HCT116 (cell line): ENCODE data around the gene LRRC2. TPM values are rescaled to one million over a fixed set of nuclear protein-coding genes. Genes with fewer than 3 reads are reported as not detected.

Experiments
- ATAC-seq: fragments of 200-7000 bp; cut with Tn5 transposase; 2 replicates; pipeline ENCODE4 v1.9.1; 2020; ENCODE audit warnings: mild to moderate bottlenecking, moderate library complexity
- BruUV-seq: library from RNA; stranded (reverse); fragments of 400-500 nt; replicated peaks from 2 replicates; lab custom pipeline; 2021; lab: Mats Ljungman, UMichigan
- CTCF ChIA-PET: fragments of 300-600 bp; sonication (Branson Sonifier 250); formaldehyde crosslinking; loops from one replicate; lab custom pipeline; 2021; ENCODE audit warnings: antibody characterized with exemption; lab: Charles Lee
- POLR2A ChIA-PET: fragments of 300-600, 350-600 bp; sonication (Branson Sonifier 250); formaldehyde crosslinking; loops from one replicate; lab custom pipeline; 2021; ENCODE audit warnings: antibody characterized with exemption; lab: Charles Lee
- RAD21 ChIA-PET, 2 experiments: fragments of 300-600 bp; sonication (Branson Sonifier 250); formaldehyde crosslinking; loops; one replicate each; lab custom pipeline; 2023; ENCODE audit warnings: low total read pairs in 2 of 2; ENCODE audit not compliant: uncharacterized antibody in 2 of 2, unreplicated experiment in 2 of 2, low non-redundant PET in 1 of 2; lab: Charles Lee
- DNase-seq: peaks from one replicate; pipeline ENCODE4 v3.0.0-alpha.2; 2010; ENCODE audit warnings: low read depth, low spot score
- H2AFZ ChIP-seq: fragments of 200-600 bp; shearing (Covaris generic), sonication (generic); 2 replicates; pipeline ENCODE4 v1.6.1; 2017; ENCODE audit warnings: low read depth, mixed run types, mixed read lengths, antibody characterized with exemption, low read length; ENCODE audit not compliant: poor library complexity, severe bottlenecking
- H3K27ac ChIP-seq: 2 replicates; pipeline ENCODE4 v1.5.1; 2012; ENCODE audit warnings: low read depth, low read length
- H3K27me3 ChIP-seq: fragments of 200-600 bp; sonication (generic); 2 replicates; pipeline ENCODE4 v1.6.1; 2016; ENCODE audit warnings: mixed run types, low read length, mixed read lengths; ENCODE audit not compliant: insufficient read depth
- H3K36me3 ChIP-seq, 2 experiments: fragments of 200-500 bp in 1 of 2; fragments of 200-600 bp in 1 of 2; sonication (Bioruptor generic) in 1 of 2; sonication (generic) in 1 of 2; 2 replicates each; pipeline versions ENCODE4 v1.5.1 to v1.6.1; 2014 to 2016; ENCODE audit warnings: low read length in 2 of 2, inconsistent platforms in 1 of 2, mixed read lengths in 1 of 2, mixed run types in 1 of 2; ENCODE audit not compliant: insufficient read depth in 2 of 2, control insufficient read depth in 1 of 2
- H3K4me1 ChIP-seq, 2 experiments: fragments of 200-600 bp in 1 of 2; sonication (generic) in 1 of 2; 2 replicates each; pipeline versions ENCODE4 v1.5.1 to v1.6.1; 2012 to 2017; ENCODE audit warnings: low read length in 2 of 2, inconsistent platforms in 1 of 2, mild to moderate bottlenecking in 1 of 2, mixed read lengths in 1 of 2, mixed run types in 1 of 2, moderate library complexity in 1 of 2; ENCODE audit not compliant: insufficient read depth in 2 of 2, control insufficient read depth in 1 of 2
- H3K4me2 ChIP-seq: fragments of 200-600 bp; sonication (generic); 2 replicates; pipeline ENCODE4 v1.6.1; 2017; ENCODE audit warnings: mixed run types, low read length, mixed read lengths
- H3K4me3 ChIP-seq, 2 experiments: fragments of 200-600 bp in 1 of 2; sonication (generic) in 1 of 2; replicated peaks in 1 of 2; 2 replicates each; pipeline ENCODE4 v1.5.1; 2011 to 2016; ENCODE audit warnings: low read length in 2 of 2, control low read depth in 1 of 2, low read depth in 1 of 2, mild to moderate bottlenecking in 1 of 2, mixed read lengths in 1 of 2, mixed run types in 1 of 2
- H3K79me2 ChIP-seq: fragments of 200-600 bp; sonication (generic); 2 replicates; pipeline ENCODE4 v1.6.1; 2017; ENCODE audit warnings: mild to moderate bottlenecking, mixed run types, low read length, moderate library complexity, mixed read lengths; ENCODE audit not compliant: insufficient read depth
- H3K9ac ChIP-seq: fragments of 200-600 bp; sonication (generic); 2 replicates; pipeline ENCODE4 v1.6.1; 2016; ENCODE audit warnings: low read length, mixed read lengths
- H3K9me2 ChIP-seq: fragments of 200-600 bp; sonication (generic), shearing (Covaris generic); 2 replicates; pipeline ENCODE4 v1.6.1; 2017; ENCODE audit warnings: mixed run types, mild to moderate bottlenecking, moderate library complexity; ENCODE audit not compliant: insufficient read depth
- H3K9me3 ChIP-seq, 2 experiments: fragments of 200-500 bp in 1 of 2; fragments of 200-600 bp in 1 of 2; sonication (Bioruptor generic) in 1 of 2; sonication (generic) in 1 of 2; 2 replicates each; pipeline ENCODE4 v1.6.1; 2014 to 2017; ENCODE audit warnings: low read length in 2 of 2, mixed read lengths in 2 of 2, inconsistent platforms in 1 of 2, low read depth in 1 of 2, mild to moderate bottlenecking in 1 of 2, mixed run types in 1 of 2, moderate library complexity in 1 of 2; ENCODE audit not compliant: control insufficient read depth in 1 of 2, insufficient read depth in 1 of 2
- H4K20me1 ChIP-seq: fragments of 200-600 bp; sonication (generic), shearing (Covaris generic); 2 replicates; pipeline ENCODE4 v1.6.1; 2017; ENCODE audit warnings: mixed run types, mild to moderate bottlenecking, moderate library complexity; ENCODE audit not compliant: insufficient read depth
- EGR1 ChIP-seq: IDR thresholded peaks from 2 replicates; pipeline ENCODE4 v1.6.1; 2012; ENCODE audit warnings: low read depth
- ELF1 ChIP-seq: IDR thresholded peaks from 2 replicates; pipeline ENCODE4 v1.6.1; 2012; ENCODE audit warnings: low read depth, borderline replicate concordance
- EZH2 ChIP-seq: fragments of 200-600 bp; sonication (generic); IDR thresholded peaks from 2 replicates; pipeline ENCODE4 v1.6.1; 2017; ENCODE audit warnings: antibody characterized with exemption, mixed run types
- EZH2phosphoT487 ChIP-seq: fragments of 200-600 bp; IDR thresholded peaks from 2 replicates; pipeline ENCODE4 v1.6.1; 2018; ENCODE audit warnings: antibody characterized with exemption, borderline replicate concordance
- FOSL1 ChIP-seq: IDR thresholded peaks from 2 replicates; pipeline ENCODE4 v1.6.1; 2012; ENCODE audit warnings: low read depth
- MAX ChIP-seq: IDR thresholded peaks from 2 replicates; pipeline ENCODE4 v1.6.1; 2012
- POLR2A ChIP-seq: IDR thresholded peaks from 2 replicates; pipeline ENCODE4 v1.7.0; 2011; ENCODE audit warnings: borderline replicate concordance; ENCODE audit not compliant: insufficient read depth, insufficient read length; ENCODE audit errors: extremely low read depth
- RAD21 ChIP-seq: IDR thresholded peaks from 2 replicates; pipeline ENCODE4 v1.6.1; 2012; ENCODE audit warnings: low read depth, mild to moderate bottlenecking
- SIN3A ChIP-seq: IDR thresholded peaks from 2 replicates; pipeline ENCODE4 v1.6.1; 2012; ENCODE audit warnings: low read depth
- SRF ChIP-seq: IDR thresholded peaks from 2 replicates; pipeline ENCODE4 v1.6.1; 2012; ENCODE audit warnings: low read depth
- YY1 ChIP-seq: IDR thresholded peaks from 2 replicates; pipeline ENCODE4 v1.6.1; 2011; ENCODE audit warnings: low read length, low read depth, moderate library complexity, mild to moderate bottlenecking; ENCODE audit not compliant: insufficient replicate concordance; ENCODE audit errors: extremely low read depth
- ZFX ChIP-seq: fragments of 450-650 bp; IDR thresholded peaks from 2 replicates; pipeline ENCODE4 v1.6.1; 2017
- ZNF274 ChIP-seq: fragments of 200-500 bp; sonication (Bioruptor generic); IDR thresholded peaks from 2 replicates; pipeline ENCODE4 v1.6.1; 2014; ENCODE audit warnings: mild to moderate bottlenecking, low read depth, low read length, inconsistent platforms
- intact Hi-C: fragments of 100-400 bp; cut with micrococcal nuclease; formaldehyde crosslinking; loops from 2 replicates; pipeline ENCODE4 v1.10.0; 2022
- total RNA-seq: library from RNA; stranded (reverse); gene quantifications from one replicate; pipeline ENCODE4 v1.2.1, GENCODE V29; 2021; ENCODE audit not compliant: unreplicated experiment
- TF ChIP-seq, protein P1 (sequence below): IDR thresholded peaks from 2 replicates; pipeline ENCODE4 v1.6.1; 2012

Gene LRRC2
- total RNA-seq, 1 experiment from 2014 or later, result not detected

DNA sequence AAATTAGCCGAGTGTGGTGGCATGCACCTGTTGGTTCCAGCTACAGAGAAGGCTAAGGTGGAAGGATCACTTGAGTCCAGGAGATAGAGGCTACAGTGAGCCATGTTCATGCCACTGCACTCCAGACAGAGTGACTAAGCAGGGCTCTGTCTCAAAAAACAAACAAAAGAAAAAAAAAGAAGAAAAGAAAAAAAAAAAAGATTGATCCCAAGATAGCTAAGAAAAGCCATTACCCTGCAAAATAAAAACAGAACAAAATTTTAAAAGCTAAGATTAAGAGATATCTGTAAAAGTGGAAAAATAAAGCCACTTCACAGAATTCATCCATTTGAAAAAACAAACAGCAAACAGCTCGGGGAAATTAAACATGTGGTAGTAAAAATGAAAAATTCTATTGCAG lies 23.8 kb downstream of the LRRC2 start (continued):
- TF ChIP-seq SIN3A, result no peak
- no peak for TF ChIP-seq EZH2phosphoT487
- no peak for TF ChIP-seq FOSL1
- no peak for TF ChIP-seq EGR1
- no peak for TF ChIP-seq MAX
- TF ChIP-seq RAD21, result no peak
- TF ChIP-seq ZNF274, result no peak
- no peak for TF ChIP-seq POLR2A
- TF ChIP-seq YY1, result no peak
- TF ChIP-seq, protein P1, sequence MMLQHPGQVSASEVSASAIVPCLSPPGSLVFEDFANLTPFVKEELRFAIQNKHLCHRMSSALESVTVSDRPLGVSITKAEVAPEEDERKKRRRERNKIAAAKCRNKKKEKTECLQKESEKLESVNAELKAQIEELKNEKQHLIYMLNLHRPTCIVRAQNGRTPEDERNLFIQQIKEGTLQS, result no peak

GRCh38 chr3:46541835-46542234 lies 24.3 kb downstream of the LRRC2 start:
- no peaks in the 10 kb centered on the region for H3K9me2 ChIP-seq
- no peaks in the 10 kb centered on the region for H4K20me1 ChIP-seq
- BruUV-seq, result no TSS peak
- no peak for TF ChIP-seq ELF1
- TF ChIP-seq SRF, result no peak
- no peak for TF ChIP-seq MAX
- TF ChIP-seq ZFX, result no peak
- no peak for TF ChIP-seq EZH2
- no peak for DNase-seq
- H3K79me2 ChIP-seq, result no peaks in the 10 kb centered on the region
- H3K9me3 ChIP-seq, result no peaks in the 10 kb centered on the region
- H3K9ac ChIP-seq, result no peak overlapping the region
- H3K36me3 ChIP-seq, result no peaks in the 10 kb centered on the region
- ATAC-seq, result no peak
- ChIA-PET CTCF (no interaction called here), POLR2A (interaction anchor here (1.2 kb wide), 1 partner anchor 17 kb away, joined by 4 read pairs; no protein-coding TSS in a partner anchor), RAD21 (no interaction called here)
- H3K4me2 ChIP-seq, result no peak overlapping the region
- H3K27me3 ChIP-seq, result no peaks in the 10 kb centered on the region
- H2AFZ ChIP-seq, result no peak overlapping the region
- no peak overlapping the region for H3K27ac ChIP-seq
- H3K4me1 ChIP-seq, result no peaks in the 10 kb centered on the region
- no peak overlapping the region for H3K4me3 ChIP-seq
- intact Hi-C loops, result no loop called here
